Spleen (tissue), 7 donors: Measurements from ENCODE around the gene NDUFAF2.

Experiments used
- CTCF ChIP-seq, 11 experiments: fragments of 200-600 bp in 7 of 11; fragments of 450-650 bp in 4 of 11; sonication (generic) in 4 of 11; IDR thresholded peaks in 8 of 11; conservative IDR thresholded peaks in 3 of 11; 1 replicate in 7 of 11; 2 replicates in 4 of 11; pipeline versions ENCODE4 v1.4.0 to v1.8.0; 2016 to 2021; ENCODE audit warnings: antibody characterized with exemption in 11 of 11, inconsistent platforms in 4 of 11, mild to moderate bottlenecking in 1 of 11
- POLR2A ChIP-seq, 3 donors: fragments of 450-650 bp; IDR thresholded peaks; one replicate each; pipeline ENCODE4 v1.5.1; 2017; ENCODE audit warnings: antibody characterized with exemption in 3 of 3, mild to moderate bottlenecking in 1 of 3
- donor health status: DM: no; HTN: no; CAD: no; lungs with moderate emphysema.
- donor health status: DM: no; HTN: no; CAD: no.
- donor health status: DM: no; HTN: no; CAD: no.

- TF ChIP-seq CTCF (IDR thresholded peaks at IDR 0.05 in 8 of 11, conservative IDR thresholded peaks at IDR 0.05 in 3 of 11) (no peak), POLR2A (IDR thresholded peaks at IDR 0.05) (no peak)
Observed at GRCh38 chr5:61052882-61053281, 107.9 kb downstream of the NDUFAF2 start.
